ENCODE results near the gene PTOV1.

PTOV1 gene

GRCh38 chr19:49894011-49894664 is 43.2 kb downstream of the PTOV1 start:
- no peak for DNase-seq (ENCODE audit: low spot score)
- no peak for TF ChIP-seq CTCF (IDR thresholded peaks at IDR 0.05; ENCODE audit: extremely low read depth, insufficient read depth, missing control alignments)
- in situ Hi-C loops (cut with MboI; ENCODE audit: low pct_unique_long_range_greater_than_20kb, low sequenced_read_pairs, unreplicated experiment): no loop called here

- TF ChIP-seq CTCF (IDR thresholded peaks at IDR 0.05; ENCODE audit: extremely low read depth, insufficient read depth, missing control alignments): no peak
- peak; percentile 75 for DNase-seq (ENCODE audit: low spot score)
- in situ Hi-C loops (cut with MboI; ENCODE audit: low pct_unique_long_range_greater_than_20kb, low sequenced_read_pairs, unreplicated experiment): no loop called here
Observed at GRCh38 chr19:49894879-49895565, 44.1 kb downstream of the PTOV1 start.

GRCh38 chr19:49895566-49896297 is 44.8 kb downstream of the PTOV1 start:
- DNase-seq (ENCODE audit: low spot score): peak; percentile 68
- in situ Hi-C loops (cut with MboI; ENCODE audit: low pct_unique_long_range_greater_than_20kb, low sequenced_read_pairs, unreplicated experiment): no loop called here
- no peak for TF ChIP-seq CTCF (IDR thresholded peaks at IDR 0.05; ENCODE audit: extremely low read depth, insufficient read depth, missing control alignments)

- in situ Hi-C loops (cut with MboI; ENCODE audit: low pct_unique_long_range_greater_than_20kb, low sequenced_read_pairs, unreplicated experiment): no loop called here
- DNase-seq (ENCODE audit: low spot score): peak; percentile 86
- no peak for TF ChIP-seq CTCF (IDR thresholded peaks at IDR 0.05; ENCODE audit: extremely low read depth, insufficient read depth, missing control alignments)
Observed at GRCh38 chr19:49896863-49897621, 46.1 kb downstream of the PTOV1 start, which contains the start of gene IL4I1. TSS of gene IL4I1 (minus strand) at chr19:49896887. CDS start at chr19:49896160, 727 bp downstream.

- no peak for DNase-seq (ENCODE audit: low spot score)
- in situ Hi-C loops (cut with MboI; ENCODE audit: low pct_unique_long_range_greater_than_20kb, low sequenced_read_pairs, unreplicated experiment): no loop called here
- TF ChIP-seq CTCF (IDR thresholded peaks at IDR 0.05; ENCODE audit: extremely low read depth, insufficient read depth, missing control alignments): no peak
Observed at GRCh38 chr19:49904136-49904535, 53.2 kb downstream of the PTOV1 start.
